GM12865 (cell line): ENCODE data around the gene LDLRAP1.

Experiments used
- DNase-seq: peaks from one replicate; pipeline ENCODE4 v3.0.0; 2010; ENCODE audit warnings: low read depth
- H3K4me3 ChIP-seq: 2 replicates; pipeline ENCODE4 v1.5.1; 2011; ENCODE audit warnings: mild to moderate bottlenecking, low read depth, low read length, control low read depth
- TF ChIP-seq, protein P1 (sequence below): IDR thresholded peaks from 2 replicates; pipeline ENCODE4 v1.5.1; 2011; ENCODE audit warnings: low read length, control low read depth, low read depth, inconsistent platforms; ENCODE audit not compliant: insufficient read depth; ENCODE audit errors: missing control alignments

LDLRAP1 gene

DNA sequence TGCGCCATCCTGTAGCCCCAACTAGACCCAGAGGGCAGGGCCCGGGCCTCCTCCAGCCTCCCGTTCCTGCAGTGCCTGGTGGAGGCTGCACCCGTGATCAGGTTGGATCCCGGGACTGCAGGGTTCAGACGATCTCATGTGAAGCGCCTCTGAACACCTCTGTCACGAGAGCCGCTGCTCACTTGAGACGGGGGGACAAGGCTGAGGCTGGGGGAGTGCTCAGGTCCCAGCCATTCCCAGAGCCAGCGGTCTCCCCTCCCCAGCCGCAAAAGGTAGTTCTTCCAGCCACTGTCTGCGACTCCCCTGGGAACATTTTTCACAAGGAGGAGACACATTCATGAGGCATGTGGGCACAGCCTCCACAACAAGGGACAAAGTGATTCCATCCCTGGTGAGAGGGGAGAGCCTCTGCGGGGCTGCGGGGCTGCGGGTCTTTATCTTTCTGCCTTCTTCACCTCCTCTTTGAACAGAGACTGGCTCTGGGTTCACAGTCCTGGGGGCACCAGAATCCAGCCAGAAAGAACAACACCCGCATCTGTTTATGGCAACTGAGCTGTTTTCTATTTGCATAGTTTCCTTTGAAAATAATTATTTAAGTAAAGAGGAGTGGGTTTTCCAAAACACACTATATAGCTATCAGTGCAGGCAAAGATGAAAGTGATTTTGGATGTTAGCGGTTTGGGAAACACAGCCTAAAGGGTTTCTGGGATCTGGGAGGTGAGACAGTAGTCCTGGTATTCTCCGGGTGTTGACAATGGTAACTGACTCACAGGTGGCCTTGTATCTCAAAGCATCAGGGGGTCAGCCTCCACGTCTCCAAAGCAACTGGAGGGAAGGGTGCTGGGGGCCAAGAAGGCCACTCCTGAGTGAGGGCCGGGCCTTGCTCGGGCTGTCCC is 13.0 kb upstream of the LDLRAP1 start:
- DNase-seq: no peak
- H3K4me3 ChIP-seq: no peak overlapping the region
- TF ChIP-seq, protein P1, sequence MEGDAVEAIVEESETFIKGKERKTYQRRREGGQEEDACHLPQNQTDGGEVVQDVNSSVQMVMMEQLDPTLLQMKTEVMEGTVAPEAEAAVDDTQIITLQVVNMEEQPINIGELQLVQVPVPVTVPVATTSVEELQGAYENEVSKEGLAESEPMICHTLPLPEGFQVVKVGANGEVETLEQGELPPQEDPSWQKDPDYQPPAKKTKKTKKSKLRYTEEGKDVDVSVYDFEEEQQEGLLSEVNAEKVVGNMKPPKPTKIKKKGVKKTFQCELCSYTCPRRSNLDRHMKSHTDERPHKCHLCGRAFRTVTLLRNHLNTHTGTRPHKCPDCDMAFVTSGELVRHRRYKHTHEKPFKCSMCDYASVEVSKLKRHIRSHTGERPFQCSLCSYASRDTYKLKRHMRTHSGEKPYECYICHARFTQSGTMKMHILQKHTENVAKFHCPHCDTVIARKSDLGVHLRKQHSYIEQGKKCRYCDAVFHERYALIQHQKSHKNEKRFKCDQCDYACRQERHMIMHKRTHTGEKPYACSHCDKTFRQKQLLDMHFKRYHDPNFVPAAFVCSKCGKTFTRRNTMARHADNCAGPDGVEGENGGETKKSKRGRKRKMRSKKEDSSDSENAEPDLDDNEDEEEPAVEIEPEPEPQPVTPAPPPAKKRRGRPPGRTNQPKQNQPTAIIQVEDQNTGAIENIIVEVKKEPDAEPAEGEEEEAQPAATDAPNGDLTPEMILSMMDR: no peak

DNA sequence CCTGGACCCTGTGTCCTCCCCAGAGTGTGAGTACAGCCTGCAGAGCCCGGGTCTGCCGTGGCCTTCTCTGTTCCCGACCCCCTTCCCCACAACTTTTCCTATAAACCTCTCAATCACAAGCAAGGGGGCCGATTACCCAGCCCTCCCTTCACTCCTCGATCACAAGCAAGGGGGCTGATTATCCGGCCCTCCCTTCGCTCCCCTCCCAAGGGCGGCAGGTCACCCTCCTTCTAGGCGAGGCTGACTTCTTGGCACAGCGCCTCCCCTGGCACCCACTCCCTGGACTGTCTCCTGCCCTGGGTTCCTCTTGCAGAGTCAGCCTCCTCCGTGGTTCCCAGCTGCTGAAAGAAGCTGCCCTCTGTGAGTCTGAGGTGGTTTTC is 12.3 kb upstream of the LDLRAP1 start:
- DNase-seq: no peak
- H3K4me3 ChIP-seq: no peak overlapping the region
- TF ChIP-seq, protein P1: no peak

GRCh38 chr1:25532970-25533369 is 10.4 kb upstream of the LDLRAP1 start:
- no peak overlapping the region for H3K4me3 ChIP-seq

GRCh38 chr1:25533775-25534409 is 9.5 kb upstream of the LDLRAP1 start:
- DNase-seq: no peak
- H3K4me3 ChIP-seq: no peak overlapping the region
- TF ChIP-seq, protein P1: no peak

More at GRCh38 chr1:25532970-25533369, 10.4 kb upstream of the LDLRAP1 start:
- no peak for DNase-seq
- TF ChIP-seq, protein P1: no peak

- no peak for DNase-seq
- H3K4me3 ChIP-seq: no peak overlapping the region
- TF ChIP-seq, protein P1: no peak
These were observed 9.0 kb upstream of the LDLRAP1 start for GRCh38 chr1:25534410-25534788.

- no peak for DNase-seq
- H3K4me3 ChIP-seq: no peak overlapping the region
- TF ChIP-seq, protein P1: no peak
These were observed 7.3 kb upstream of the LDLRAP1 start for GRCh38 chr1:25536124-25536523.
